CD4-positive, alpha-beta T cell treated with Interleukin-21 for 1 hour (primary cell): ENCODE results near the gene SULT1A1.
"Not testable (repeated sequence)": the region's sequence is repeated elsewhere in the genome, so short reads cannot be mapped to it uniquely, and the experiment has no call there.

Experiments
- DNase-seq: peaks from one replicate; pipeline ENCODE4 v3.0.0-alpha.2; 2020

Gene SULT1A1

DNA sequence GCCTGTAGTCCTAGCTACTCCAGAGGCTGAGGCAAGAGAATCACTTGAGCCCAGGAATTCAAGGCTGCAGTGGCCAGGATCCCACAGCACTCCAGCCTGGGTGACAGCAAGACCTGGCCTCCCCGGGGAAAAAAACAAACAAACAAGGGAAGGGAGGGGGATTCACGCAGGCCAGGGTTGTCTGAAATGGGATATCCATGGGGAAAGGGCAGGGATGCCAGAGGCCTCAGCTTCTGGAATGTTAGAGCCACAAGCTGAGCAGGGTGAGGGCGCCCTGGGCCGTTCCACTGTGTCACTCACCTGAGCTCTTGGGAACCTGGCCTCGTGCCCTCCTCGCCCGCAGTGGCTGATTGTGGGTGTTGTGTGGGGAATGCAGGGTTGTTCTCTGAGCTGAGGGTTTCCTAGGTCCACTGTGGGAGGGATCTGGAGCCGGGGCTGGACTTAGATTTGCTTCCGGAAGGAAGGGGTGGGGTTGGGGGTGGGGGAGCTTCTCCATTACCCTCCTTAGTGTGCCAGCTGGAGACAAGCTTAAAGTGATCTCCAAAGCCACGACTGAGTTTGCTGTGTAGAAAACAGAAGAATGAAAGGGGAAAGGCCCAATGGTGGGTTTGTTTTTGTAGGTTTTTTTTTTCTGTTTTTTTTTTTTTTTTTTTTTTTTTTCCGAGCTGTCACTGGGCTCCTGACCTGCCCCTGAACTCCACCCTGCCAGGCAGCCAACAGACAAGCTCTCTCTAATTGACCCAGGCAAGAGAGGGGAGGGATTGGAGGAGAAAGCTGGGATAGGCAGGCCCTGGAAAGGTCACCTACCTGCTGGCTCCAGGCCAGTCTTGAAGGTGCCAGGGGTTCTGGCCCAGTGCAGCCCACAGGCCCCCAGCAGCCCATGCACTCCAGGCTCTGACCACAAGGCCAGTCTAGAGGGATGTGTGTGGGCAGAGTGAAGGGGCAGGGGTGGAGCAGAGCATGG lies at the start of gene SULT1A1:
TSS of gene SULT1A1 (minus strand) at position 414 of the 964 bp plus-strand sequence. CDS start 1,189 bp downstream, outside the sequence.
- DNase-seq = no peak

DNA sequence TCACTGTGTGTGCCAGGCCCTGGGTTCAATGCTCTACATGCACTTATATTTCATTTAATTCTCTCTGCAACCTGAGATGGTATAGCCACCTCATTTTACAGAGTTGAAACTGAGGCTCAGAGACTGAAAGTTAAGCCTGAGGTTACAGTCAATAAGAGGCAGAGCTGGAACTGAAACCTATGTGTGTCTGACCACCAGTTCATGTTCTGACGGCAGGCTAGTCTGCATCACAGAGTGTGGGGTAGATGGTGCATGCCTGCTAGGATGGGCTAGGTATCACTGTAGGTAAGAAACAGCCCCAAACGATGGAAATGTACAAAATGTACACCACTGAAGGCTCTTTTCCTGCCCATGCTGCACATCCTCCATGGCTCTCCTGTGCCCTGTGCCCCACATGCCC lies 30.1 kb upstream of the SULT1A1 start:
- not testable (repeated sequence) for DNase-seq

GRCh38 chr16:28638359-28638758 lies 28.5 kb upstream of the SULT1A1 start:
- DNase-seq = not testable (repeated sequence)

- DNase-seq = not testable (repeated sequence)
Measured at GRCh38 chr16:28637765-28638164, 27.9 kb upstream of the SULT1A1 start, which contains the start of gene NPIPB8. Gene NPIPB8, plus strand, starts transcription at chr16:28638065. Its CDS starts 296 bp downstream, at chr16:28638361.

GRCh38 chr16:28636093-28636823 lies 26.4 kb upstream of the SULT1A1 start:
- not testable (repeated sequence) for DNase-seq

GRCh38 chr16:28630905-28631304 lies 21.1 kb upstream of the SULT1A1 start:
- not testable (repeated sequence) for DNase-seq

DNA sequence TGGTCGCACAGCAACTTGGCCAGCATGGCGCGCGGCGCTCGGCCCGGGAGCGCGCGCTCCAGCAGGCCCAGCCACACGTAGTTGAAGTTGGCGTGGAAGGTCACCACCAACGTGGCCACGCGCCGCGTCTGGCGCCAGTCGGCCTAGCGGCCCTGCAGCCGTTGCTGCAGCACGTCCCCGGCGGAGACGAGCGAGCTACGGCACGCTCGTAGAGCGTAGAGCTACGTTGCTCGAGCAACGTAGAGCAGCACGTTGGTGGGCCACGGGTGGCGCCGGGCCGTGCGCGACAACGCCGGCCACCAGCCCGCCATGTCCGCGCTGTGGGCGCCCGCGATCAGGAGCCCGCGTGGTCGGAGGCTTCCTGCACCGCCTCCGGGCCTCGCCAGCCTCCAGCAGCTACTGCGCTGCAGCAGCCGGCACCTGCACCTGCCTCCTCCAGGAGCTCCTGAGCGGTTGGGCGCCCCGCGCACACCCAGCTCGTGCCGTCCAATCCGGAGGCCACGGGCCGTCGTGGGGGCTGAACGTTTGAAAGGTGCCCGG lies 13.4 kb upstream of the SULT1A1 start:
- peak; percentile 67 for DNase-seq

GRCh38 chr16:28622532-28623171 lies 12.8 kb upstream of the SULT1A1 start:
- not testable (repeated sequence) for DNase-seq

DNA sequence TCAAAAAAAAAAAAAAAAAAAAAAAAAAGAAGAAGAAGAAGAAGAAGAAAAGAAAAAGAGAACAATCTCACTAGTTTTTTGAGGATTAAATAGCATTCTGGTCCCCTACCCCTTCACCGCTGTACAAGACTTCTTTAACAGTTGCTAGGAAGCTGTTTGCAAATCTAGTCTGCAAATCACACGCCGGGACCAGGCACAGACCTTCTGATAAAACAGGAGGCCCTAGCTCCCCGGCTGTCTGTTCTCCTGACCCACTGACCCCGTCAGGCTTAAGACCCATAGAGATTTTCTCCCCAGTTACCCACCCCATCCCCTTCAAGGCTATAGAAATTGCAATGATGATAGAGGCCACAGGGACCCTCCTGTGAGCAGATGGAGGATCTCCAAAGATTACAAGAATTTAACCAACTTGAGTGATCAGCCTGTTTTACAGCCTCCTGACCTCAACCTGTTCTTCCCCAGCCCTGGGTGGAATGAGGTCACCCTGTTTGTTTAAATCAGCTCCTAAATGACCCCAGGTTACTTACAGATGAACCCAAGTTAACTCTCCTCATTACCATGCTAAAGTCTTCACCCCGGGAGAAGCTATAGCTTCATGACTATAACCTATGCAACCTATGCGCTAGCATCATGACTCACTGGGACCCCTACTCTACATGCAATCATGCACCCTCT lies 11.8 kb upstream of the SULT1A1 start:
- DNase-seq = no peak

- DNase-seq = not testable (repeated sequence)
Measured at GRCh38 chr16:28620316-28620715, 10.5 kb upstream of the SULT1A1 start.

DNA sequence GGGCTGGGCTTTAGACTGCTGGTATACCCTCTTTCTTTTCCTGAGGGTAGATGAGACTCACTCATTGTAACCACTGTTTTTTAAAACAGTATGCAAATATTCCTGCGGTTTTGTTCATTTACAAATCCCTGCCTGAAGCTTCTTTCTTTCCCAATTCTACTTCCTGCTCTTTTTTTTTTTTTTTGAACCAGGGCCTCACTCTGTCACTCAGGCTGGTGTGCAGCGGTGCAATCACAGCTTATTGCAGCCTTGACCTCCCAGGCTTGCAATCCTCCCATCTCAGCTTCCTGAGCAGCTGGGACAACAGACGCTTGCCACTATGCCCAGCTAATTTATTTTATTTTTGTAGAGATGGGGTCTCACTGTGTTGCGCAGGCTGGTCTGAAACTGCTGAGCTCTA lies 8.0 kb upstream of the SULT1A1 start:
- no peak for DNase-seq

- DNase-seq = no peak
Measured at GRCh38 chr16:28616636-28617035, 6.8 kb upstream of the SULT1A1 start.

DNA sequence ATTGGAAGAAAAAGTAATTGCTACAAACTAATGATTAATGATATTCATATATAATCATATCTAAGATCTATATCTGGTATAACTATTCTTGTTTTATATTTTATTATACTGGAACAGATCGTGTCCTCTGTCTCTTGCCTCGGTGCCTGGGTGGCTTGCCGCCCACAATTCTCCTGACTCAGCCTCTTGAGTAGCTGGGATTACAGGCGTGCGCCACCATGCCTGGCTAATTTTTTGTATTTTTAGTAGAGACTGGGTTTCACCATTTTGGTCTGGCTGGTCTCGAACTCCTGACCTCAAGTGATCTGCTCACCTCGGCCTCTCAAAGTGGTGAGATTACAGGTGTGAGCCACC lies 6.4 kb upstream of the SULT1A1 start:
- DNase-seq = not testable (repeated sequence)

DNA sequence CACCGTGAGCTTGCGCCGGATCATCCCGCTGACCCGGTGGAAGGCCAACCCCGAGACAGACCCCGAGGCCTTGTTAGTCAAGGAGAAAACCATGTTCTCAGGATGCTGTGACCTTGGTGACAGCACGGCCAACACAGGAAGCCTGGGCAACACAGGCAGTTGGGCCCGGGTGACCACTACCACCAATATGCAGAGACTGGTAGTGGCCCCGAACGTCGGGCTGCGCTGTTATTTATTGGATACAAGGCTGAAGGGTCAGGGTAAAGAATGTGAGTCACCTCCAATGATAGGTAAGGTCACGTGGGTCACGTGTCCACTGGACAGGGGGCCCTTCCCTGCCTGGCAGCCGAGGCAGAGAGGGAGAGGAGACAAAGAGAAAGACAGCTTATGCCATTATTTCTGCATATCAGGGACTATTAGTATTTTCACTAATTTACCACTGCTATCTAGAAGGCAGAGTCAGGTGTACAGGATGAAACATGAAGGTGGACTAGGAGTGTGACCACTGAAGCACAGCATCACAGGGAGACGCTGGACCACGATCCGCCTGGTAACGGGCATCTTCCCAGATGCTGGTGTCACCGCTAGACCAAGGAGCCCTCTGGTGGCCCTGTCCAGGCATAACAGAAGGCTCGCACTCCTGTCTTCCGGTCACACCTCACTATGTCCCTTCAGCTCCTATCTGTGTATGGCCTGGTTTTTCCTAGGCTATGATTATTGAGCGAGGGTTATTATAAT lies 5.8 kb upstream of the SULT1A1 start:
- peak; percentile 38 for DNase-seq

DNA sequence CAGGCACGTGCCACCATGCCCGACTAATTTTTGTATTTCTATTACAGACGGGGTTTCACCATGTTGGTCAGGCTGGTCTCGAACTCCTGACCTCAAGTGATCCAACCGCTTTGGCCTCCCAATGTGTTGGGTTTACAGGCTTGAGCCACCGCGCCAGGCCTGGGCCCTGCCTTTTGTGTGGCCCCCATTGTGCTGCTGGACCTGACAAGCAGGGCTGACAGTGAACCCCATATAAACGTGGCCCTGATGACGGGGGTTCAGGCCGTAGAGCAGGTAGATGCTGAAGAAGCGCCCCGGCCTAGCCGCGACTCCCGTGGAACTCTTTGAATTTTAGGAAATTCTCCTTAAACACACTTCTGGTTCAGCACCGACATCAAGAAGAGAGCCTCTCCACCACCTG lies 4.7 kb upstream of the SULT1A1 start:
- not testable (repeated sequence) for DNase-seq

GRCh38 chr16:28613912-28614311 lies 4.1 kb upstream of the SULT1A1 start:
- not testable (repeated sequence) for DNase-seq

GRCh38 chr16:28612359-28613280 lies 2.8 kb upstream of the SULT1A1 start:
- not testable (repeated sequence) for DNase-seq

GRCh38 chr16:28610595-28611191 lies 849 bp upstream of the SULT1A1 start:
- DNase-seq = no peak

DNA sequence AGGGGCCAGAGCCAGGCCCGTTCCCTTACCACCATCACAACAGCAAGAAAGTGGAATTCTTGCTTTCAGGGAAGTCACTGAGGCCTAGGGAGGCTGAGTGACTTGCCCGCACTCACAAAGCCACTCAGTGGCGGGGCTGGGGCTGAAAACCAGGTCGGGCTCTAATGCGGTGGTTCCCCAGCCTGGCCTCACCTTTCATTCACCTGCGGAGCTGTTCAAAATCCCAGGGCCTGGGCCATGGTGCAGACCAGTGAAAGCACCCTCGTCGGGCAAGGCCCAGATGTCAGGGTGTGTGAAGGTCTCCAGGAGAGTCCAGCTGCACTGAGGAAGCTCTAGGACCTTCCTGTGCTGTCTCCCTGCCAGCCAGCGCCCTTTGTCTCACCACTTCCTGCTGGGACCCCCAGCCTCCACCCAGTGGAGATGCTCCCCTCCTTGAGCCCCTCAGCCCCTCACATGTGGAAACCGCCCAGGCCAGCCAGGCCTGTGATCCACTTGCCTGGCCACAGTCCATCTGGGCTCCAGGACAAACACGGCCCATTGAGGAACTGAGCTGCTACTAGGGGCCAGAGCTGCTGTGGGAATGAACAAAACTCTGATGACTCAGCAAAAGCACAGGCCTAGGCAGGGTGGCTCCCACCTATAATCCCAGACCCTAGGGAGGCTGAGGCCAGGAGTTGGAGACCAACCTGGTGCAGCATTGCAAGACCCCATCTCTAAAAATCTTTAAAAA lies 812 bp downstream of the SULT1A1 start:
- DNase-seq = not testable (repeated sequence)
